SK-N-SH treated with all-trans-retinoic acid at 6 μM for 48 hours (cell line): ENCODE results near the gene GPER1.

Experiments used
- ATAC-seq: fragments of 200-7000 bp; cut with Tn5 transposase; 3 replicates; pipeline ENCODE4 v1.9.1; 2020; ENCODE audit warnings: mild to moderate bottlenecking, moderate library complexity
- ARNTL ChIP-seq: fragments of 450-650 bp; formaldehyde crosslinking; IDR thresholded peaks from 2 replicates; pipeline ENCODE4 v1.5.0; 2020; ENCODE audit warnings: low read depth, mild to moderate bottlenecking, moderate library complexity, borderline replicate concordance
- ESRRG ChIP-seq: fragments of 250-450 bp; sonication (Bioruptor Pico); IDR thresholded peaks from 2 replicates; pipeline ENCODE4 v1.6.1; 2021; ENCODE audit warnings: mild to moderate bottlenecking
- ISL1 ChIP-seq: fragments of 250-450 bp; sonication (Bioruptor Pico); IDR thresholded peaks from 2 replicates; pipeline ENCODE4 v2.1.2; 2022; ENCODE audit warnings: mild to moderate bottlenecking, moderate library complexity
- OSR1 ChIP-seq: fragments of 250-450 bp; sonication (Bioruptor Pico); IDR thresholded peaks from 2 replicates; pipeline ENCODE4 v1.8.0; 2022; ENCODE audit warnings: moderate library complexity, mild to moderate bottlenecking, inconsistent platforms
- RARB ChIP-seq: fragments of 250-450 bp; sonication (Bioruptor Pico); IDR thresholded peaks from 2 replicates; pipeline ENCODE4 v1.8.0; 2021; ENCODE audit warnings: mild to moderate bottlenecking, moderate library complexity
- SNAI2 ChIP-seq: fragments of 250-450 bp; sonication (Bioruptor Pico); IDR thresholded peaks from 2 replicates; pipeline ENCODE4 v1.5.0; 2020; ENCODE audit warnings: mild to moderate bottlenecking, moderate library complexity
- TCF4 ChIP-seq: fragments of 250-450 bp; sonication (Bioruptor Pico); IDR thresholded peaks from 2 replicates; pipeline ENCODE4 v1.8.0; 2021; ENCODE audit warnings: mild to moderate bottlenecking, moderate library complexity, borderline replicate concordance
- ZFP3 ChIP-seq: fragments of 250-450 bp; sonication (Bioruptor Pico); IDR thresholded peaks from 2 replicates; pipeline ENCODE4 v1.5.0; 2020; ENCODE audit warnings: mild to moderate bottlenecking, moderate library complexity
- ZFP30 ChIP-seq: fragments of 450-650 bp; formaldehyde crosslinking; IDR thresholded peaks from 2 replicates; pipeline ENCODE4 v1.5.0; 2022; ENCODE audit warnings: mild to moderate bottlenecking, moderate library complexity
- ZNF565 ChIP-seq: fragments of 450-650 bp; formaldehyde crosslinking; conservative IDR thresholded peaks from 2 replicates; pipeline ENCODE4 v1.5.0; 2020; ENCODE audit warnings: low read depth, mild to moderate bottlenecking, moderate library complexity
- ZNF70 ChIP-seq: fragments of 450-650 bp; formaldehyde crosslinking; IDR thresholded peaks from 2 replicates; pipeline ENCODE4 v1.5.0; 2020; ENCODE audit warnings: mild to moderate bottlenecking, moderate library complexity
- ZNF8 ChIP-seq: fragments of 450-650 bp; formaldehyde crosslinking; IDR thresholded peaks from 2 replicates; pipeline ENCODE4 v1.5.0; 2020; ENCODE audit warnings: mild to moderate bottlenecking, moderate library complexity
- TF ChIP-seq, protein P1 (sequence below): fragments of 250-450 bp; sonication (Bioruptor Pico); IDR thresholded peaks from 2 replicates; pipeline ENCODE4 v1.5.0; 2020; ENCODE audit warnings: mild to moderate bottlenecking, moderate library complexity
- TF ChIP-seq, protein P2 (sequence below): fragments of 250-450 bp; sonication (Bioruptor Pico); IDR thresholded peaks from 2 replicates; pipeline ENCODE4 v1.8.0; 2020; ENCODE audit warnings: mild to moderate bottlenecking, moderate library complexity, borderline replicate concordance
- TF ChIP-seq, protein P3 (sequence below): fragments of 250-450 bp; sonication (Bioruptor Pico); IDR thresholded peaks from 2 replicates; pipeline ENCODE4 v1.5.1; 2021; ENCODE audit warnings: mild to moderate bottlenecking, moderate library complexity
- TF ChIP-seq, protein P4 (sequence below): fragments of 250-450 bp; sonication (Bioruptor Pico); IDR thresholded peaks from 2 replicates; pipeline ENCODE4 v1.8.0; 2021; ENCODE audit warnings: low read depth, mild to moderate bottlenecking, moderate library complexity, borderline replicate concordance
- TF ChIP-seq, protein P5 (sequence below): fragments of 250-450 bp; sonication (Bioruptor Pico); IDR thresholded peaks from 2 replicates; pipeline ENCODE4 v1.5.1; 2020; ENCODE audit warnings: low read depth, mild to moderate bottlenecking, moderate library complexity

Gene GPER1

DNA sequence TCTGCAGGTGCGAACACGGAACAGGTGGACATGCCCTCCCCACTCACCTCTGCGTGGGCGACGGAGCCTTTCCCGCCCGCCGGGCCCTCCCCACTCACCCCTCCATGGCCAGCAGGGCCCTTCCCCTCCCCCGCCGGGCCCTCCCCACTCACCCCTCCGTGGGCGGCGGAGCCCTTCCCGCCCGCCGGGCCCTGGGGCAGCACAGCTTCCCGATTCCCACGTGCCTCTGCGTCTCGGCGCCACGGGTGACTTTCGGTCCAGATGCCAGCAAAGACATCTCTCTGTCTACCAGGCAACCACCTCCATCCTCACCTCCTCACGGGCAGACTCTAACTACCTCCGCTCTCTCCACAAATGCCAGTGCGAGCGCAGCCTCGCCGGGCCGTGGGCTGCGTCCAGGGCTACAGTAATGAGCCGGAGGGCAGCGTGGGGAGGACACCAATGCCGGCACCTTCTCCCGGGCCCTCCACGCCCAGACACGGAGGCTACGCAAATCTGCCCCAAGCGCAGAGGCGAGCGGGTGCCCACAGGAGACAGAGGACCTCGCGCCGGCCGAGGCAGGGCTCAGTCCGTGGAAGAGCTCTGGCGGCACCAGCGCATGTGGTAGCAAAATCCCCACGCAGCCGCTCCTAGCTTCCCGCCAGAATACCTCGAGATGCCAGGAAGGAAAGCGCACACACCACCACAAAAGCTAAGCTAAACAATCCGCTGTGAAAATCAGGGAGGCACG, 21.8 kb downstream of the GPER1 start:
- TF ChIP-seq, protein P1, sequence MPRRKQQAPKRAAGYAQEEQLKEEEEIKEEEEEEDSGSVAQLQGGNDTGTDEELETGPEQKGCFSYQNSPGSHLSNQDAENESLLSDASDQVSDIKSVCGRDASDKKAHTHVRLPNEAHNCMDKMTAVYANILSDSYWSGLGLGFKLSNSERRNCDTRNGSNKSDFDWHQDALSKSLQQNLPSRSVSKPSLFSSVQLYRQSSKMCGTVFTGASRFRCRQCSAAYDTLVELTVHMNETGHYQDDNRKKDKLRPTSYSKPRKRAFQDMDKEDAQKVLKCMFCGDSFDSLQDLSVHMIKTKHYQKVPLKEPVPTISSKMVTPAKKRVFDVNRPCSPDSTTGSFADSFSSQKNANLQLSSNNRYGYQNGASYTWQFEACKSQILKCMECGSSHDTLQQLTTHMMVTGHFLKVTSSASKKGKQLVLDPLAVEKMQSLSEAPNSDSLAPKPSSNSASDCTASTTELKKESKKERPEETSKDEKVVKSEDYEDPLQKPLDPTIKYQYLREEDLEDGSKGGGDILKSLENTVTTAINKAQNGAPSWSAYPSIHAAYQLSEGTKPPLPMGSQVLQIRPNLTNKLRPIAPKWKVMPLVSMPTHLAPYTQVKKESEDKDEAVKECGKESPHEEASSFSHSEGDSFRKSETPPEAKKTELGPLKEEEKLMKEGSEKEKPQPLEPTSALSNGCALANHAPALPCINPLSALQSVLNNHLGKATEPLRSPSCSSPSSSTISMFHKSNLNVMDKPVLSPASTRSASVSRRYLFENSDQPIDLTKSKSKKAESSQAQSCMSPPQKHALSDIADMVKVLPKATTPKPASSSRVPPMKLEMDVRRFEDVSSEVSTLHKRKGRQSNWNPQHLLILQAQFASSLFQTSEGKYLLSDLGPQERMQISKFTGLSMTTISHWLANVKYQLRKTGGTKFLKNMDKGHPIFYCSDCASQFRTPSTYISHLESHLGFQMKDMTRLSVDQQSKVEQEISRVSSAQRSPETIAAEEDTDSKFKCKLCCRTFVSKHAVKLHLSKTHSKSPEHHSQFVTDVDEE (CRISPR knock-in tag) = no peak
- TF ChIP-seq OSR1 (CRISPR knock-in tag) = no peak
- TF ChIP-seq ZFP30 (CRISPR knock-in tag) = no peak
- no peak for TF ChIP-seq ZNF70 (CRISPR knock-in tag)
- TF ChIP-seq, all 23 proteins: peak for 0
- ATAC-seq = no peak

DNA sequence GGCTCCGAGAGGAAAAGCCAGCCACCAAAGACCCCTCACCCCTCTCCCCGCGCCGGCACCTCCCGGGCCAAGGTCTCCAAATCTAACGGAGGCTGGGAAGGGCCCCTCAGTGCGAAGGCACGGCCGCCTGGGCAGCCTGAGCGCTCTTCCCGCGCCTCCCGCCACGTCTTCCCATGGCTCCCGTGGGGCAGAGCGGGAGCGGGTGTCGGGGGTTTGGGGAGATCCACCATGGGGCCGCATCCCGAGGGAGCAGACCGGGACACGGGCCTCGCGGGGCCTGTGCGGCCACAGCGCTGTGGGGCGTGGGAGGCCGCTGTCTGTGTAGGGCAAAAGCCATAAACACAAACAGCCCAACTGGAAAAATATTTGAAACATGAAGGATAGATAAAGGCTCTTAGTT, 22.4 kb downstream of the GPER1 start:
- no peak for TF ChIP-seq ZFP3 (CRISPR knock-in tag)
- ATAC-seq = no peak

DNA sequence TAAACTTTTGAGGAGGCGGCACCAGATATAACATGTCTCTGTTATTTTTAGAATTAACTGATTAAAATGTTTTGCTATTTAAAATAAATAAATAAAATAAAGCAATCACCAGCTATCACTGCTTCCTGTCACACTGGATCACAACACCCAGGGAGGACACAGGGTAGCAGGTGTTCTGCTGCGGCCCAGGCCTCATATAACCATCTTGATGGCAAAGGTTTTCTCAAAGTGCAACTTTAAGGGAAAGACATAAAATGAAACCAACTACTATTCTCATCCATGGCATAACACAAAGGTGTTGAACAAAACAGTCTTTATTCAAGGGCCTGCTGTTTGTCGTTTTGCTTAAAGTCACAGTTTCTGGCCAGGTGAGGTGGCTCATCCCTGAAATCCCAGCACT, 23.2 kb downstream of the GPER1 start:
- TF ChIP-seq, protein P2, sequence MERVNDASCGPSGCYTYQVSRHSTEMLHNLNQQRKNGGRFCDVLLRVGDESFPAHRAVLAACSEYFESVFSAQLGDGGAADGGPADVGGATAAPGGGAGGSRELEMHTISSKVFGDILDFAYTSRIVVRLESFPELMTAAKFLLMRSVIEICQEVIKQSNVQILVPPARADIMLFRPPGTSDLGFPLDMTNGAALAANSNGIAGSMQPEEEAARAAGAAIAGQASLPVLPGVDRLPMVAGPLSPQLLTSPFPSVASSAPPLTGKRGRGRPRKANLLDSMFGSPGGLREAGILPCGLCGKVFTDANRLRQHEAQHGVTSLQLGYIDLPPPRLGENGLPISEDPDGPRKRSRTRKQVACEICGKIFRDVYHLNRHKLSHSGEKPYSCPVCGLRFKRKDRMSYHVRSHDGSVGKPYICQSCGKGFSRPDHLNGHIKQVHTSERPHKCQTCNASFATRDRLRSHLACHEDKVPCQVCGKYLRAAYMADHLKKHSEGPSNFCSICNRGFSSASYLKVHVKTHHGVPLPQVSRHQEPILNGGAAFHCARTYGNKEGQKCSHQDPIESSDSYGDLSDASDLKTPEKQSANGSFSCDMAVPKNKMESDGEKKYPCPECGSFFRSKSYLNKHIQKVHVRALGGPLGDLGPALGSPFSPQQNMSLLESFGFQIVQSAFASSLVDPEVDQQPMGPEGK (CRISPR knock-in tag) = no peak
- TF ChIP-seq TCF4 (CRISPR knock-in tag) (no peak), ZFP30 (CRISPR knock-in tag) (no peak), ZNF8 (CRISPR knock-in tag) (no peak), RARB (CRISPR knock-in tag) (no peak), ISL1 (CRISPR knock-in tag) (no peak), ZNF565 (CRISPR knock-in tag) (no peak), ZNF70 (CRISPR knock-in tag) (no peak), OSR1 (CRISPR knock-in tag) (no peak), SNAI2 (CRISPR knock-in tag) (no peak), ARNTL (CRISPR knock-in tag) (no peak), ESRRG (CRISPR knock-in tag) (no peak)
- TF ChIP-seq, protein P3, sequence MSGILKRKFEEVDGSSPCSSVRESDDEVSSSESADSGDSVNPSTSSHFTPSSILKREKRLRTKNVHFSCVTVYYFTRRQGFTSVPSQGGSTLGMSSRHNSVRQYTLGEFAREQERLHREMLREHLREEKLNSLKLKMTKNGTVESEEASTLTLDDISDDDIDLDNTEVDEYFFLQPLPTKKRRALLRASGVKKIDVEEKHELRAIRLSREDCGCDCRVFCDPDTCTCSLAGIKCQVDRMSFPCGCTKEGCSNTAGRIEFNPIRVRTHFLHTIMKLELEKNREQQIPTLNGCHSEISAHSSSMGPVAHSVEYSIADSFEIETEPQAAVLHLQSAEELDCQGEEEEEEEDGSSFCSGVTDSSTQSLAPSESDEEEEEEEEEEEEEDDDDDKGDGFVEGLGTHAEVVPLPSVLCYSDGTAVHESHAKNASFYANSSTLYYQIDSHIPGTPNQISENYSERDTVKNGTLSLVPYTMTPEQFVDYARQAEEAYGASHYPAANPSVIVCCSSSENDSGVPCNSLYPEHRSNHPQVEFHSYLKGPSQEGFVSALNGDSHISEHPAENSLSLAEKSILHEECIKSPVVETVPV = no peak
- TF ChIP-seq, protein P1 (CRISPR knock-in tag) = no peak
- TF ChIP-seq, protein P4, sequence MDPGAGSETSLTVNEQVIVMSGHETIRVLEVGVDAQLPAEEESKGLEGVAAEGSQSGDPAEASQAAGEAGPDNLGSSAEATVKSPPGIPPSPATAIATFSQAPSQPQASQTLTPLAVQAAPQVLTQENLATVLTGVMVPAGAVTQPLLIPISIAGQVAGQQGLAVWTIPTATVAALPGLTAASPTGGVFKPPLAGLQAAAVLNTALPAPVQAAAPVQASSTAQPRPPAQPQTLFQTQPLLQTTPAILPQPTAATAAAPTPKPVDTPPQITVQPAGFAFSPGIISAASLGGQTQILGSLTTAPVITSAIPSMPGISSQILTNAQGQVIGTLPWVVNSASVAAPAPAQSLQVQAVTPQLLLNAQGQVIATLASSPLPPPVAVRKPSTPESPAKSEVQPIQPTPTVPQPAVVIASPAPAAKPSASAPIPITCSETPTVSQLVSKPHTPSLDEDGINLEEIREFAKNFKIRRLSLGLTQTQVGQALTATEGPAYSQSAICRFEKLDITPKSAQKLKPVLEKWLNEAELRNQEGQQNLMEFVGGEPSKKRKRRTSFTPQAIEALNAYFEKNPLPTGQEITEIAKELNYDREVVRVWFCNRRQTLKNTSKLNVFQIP = no peak
- TF ChIP-seq, protein P5, sequence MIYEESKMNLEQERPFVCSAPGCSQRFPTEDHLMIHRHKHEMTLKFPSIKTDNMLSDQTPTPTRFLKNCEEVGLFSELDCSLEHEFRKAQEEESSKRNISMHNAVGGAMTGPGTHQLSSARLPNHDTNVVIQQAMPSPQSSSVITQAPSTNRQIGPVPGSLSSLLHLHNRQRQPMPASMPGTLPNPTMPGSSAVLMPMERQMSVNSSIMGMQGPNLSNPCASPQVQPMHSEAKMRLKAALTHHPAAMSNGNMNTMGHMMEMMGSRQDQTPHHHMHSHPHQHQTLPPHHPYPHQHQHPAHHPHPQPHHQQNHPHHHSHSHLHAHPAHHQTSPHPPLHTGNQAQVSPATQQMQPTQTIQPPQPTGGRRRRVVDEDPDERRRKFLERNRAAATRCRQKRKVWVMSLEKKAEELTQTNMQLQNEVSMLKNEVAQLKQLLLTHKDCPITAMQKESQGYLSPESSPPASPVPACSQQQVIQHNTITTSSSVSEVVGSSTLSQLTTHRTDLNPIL (CRISPR knock-in tag) = no peak
- TF ChIP-seq, all 23 proteins: peak for 0

More for the DNA sequence above, 23.2 kb downstream of the GPER1 start:
- ATAC-seq = no peak
